GM12878 (cell line): ENCODE data around the gene SPOP. TPM values are rescaled to one million over a fixed set of nuclear protein-coding genes. Genes with fewer than 3 reads are reported as not detected.

Experiments used
- ATAC-seq: fragments of 200-7000 bp; cut with Tn5 transposase; 3 replicates; pipeline ENCODE4 v1.9.1; 2020; ENCODE audit warnings: mild to moderate bottlenecking, moderate library complexity
- BruUV-seq: library from RNA; stranded (reverse); fragments of 400-500 nt; replicated peaks from 2 replicates; lab custom pipeline; 2021; lab: Mats Ljungman, UMichigan
- CTCF ChIA-PET: fragments of 300-600 bp; sonication (Branson Sonifier 250); formaldehyde crosslinking; extraction: SDS; loops from one replicate; lab custom pipeline; 2021; ENCODE audit warnings: inconsistent platforms; lab: Yijun Ruan, JAX
- POLR2A ChIA-PET: fragments of 350-600 bp; formaldehyde crosslinking; extraction: SDS; loops from one replicate; lab custom pipeline; 2021; ENCODE audit warnings: inconsistent platforms; lab: Charles Lee
- RAD21 ChIA-PET: fragments of 300-600 bp; sonication (Branson Sonifier 250); formaldehyde crosslinking; loops from one replicate; lab custom pipeline; 2023; ENCODE audit warnings: antibody characterized with exemption; ENCODE audit not compliant: unreplicated experiment; lab: Charles Lee
- SMC1A ChIA-PET: fragments of 300-600 bp; sonication (Branson Sonifier 250); formaldehyde crosslinking; loops from one replicate; lab custom pipeline; 2023; ENCODE audit not compliant: unreplicated experiment, uncharacterized antibody; lab: Charles Lee
- DNase-seq: peaks from one replicate; pipeline ENCODE4 v3.0.0-alpha.2; 2011; ENCODE audit warnings: low read depth, low spot score
- FAIRE-seq: peaks from 3 replicates; lab custom pipeline; 2011; peaks lifted over from hg19 to GRCh38; lab: Jason Lieb, UNC
- H2AFZ ChIP-seq: 2 replicates; pipeline ENCODE4 v1.6.0; 2011; ENCODE audit warnings: low read depth, low read length, control low read depth; ENCODE audit not compliant: control insufficient read depth
- H3K27ac ChIP-seq: 2 replicates; pipeline ENCODE4 v1.5.1; 2011; ENCODE audit warnings: control low read depth; ENCODE audit not compliant: control insufficient read depth, insufficient read depth
- H3K27me3 ChIP-seq, 2 experiments: replicated peaks in 1 of 2; 2 replicates each; pipeline versions ENCODE4 v1.6.0 to v1.6.1; 2011; ENCODE audit warnings: low read length in 1 of 2; ENCODE audit not compliant: control insufficient read depth in 2 of 2, insufficient read depth in 2 of 2
- H3K36me3 ChIP-seq, 2 experiments: 2 replicates each; pipeline ENCODE4 v1.5.1; 2011; ENCODE audit warnings: low read length in 1 of 2; ENCODE audit not compliant: control insufficient read depth in 2 of 2, insufficient read depth in 2 of 2
- H3K4me1 ChIP-seq: 2 replicates; pipeline ENCODE4 v1.6.1; 2011; ENCODE audit warnings: mild to moderate bottlenecking, low read length, moderate library complexity, mixed read lengths; ENCODE audit not compliant: control insufficient read depth, insufficient read depth
- H3K4me2 ChIP-seq: 2 replicates; pipeline ENCODE4 v1.6.0; 2011; ENCODE audit warnings: control low read depth; ENCODE audit not compliant: control insufficient read depth, insufficient read depth
- H3K4me3 ChIP-seq: fragments of 200-600 bp; sonication (generic); 2 replicates; pipeline ENCODE4 v1.5.1; 2016
- H3K79me2 ChIP-seq: 2 replicates; pipeline ENCODE4 v1.6.0; 2011; ENCODE audit warnings: low read length; ENCODE audit not compliant: control insufficient read depth, insufficient read depth
- H3K9ac ChIP-seq: 2 replicates; pipeline ENCODE4 v1.8.0; 2011; ENCODE audit warnings: low read length, control low read depth, mixed read lengths; ENCODE audit not compliant: control insufficient read depth, insufficient read depth
- H3K9me3 ChIP-seq: replicated peaks from 3 replicates; pipeline ENCODE4 v1.5.1; 2011; ENCODE audit warnings: mild to moderate bottlenecking, low read length; ENCODE audit not compliant: control insufficient read depth, insufficient read depth
- H4K20me1 ChIP-seq: 2 replicates; pipeline ENCODE4 v1.6.0; 2011; ENCODE audit not compliant: control insufficient read depth, insufficient read depth
- BHLHE40 ChIP-seq, 2 experiments: fragments of 450-650 bp in 1 of 2; IDR thresholded peaks; 2 replicates each; pipeline ENCODE4 v1.6.1; 2011 to 2017; ENCODE audit warnings: low read depth in 2 of 2, borderline replicate concordance in 1 of 2, improper control_type of control experiment in 1 of 2, low read length in 1 of 2, mild to moderate bottlenecking in 1 of 2
- ETV6 ChIP-seq, 2 experiments: fragments of 450-650 bp in 1 of 2; IDR thresholded peaks in 1 of 2; conservative IDR thresholded peaks in 1 of 2; 2 replicates each; pipeline ENCODE4 v1.6.1; 2014; ENCODE audit warnings: antibody characterized with exemption in 1 of 2, borderline replicate concordance in 1 of 2, low read depth in 1 of 2, mild to moderate bottlenecking in 1 of 2, moderate library complexity in 1 of 2
- HDAC6 ChIP-seq: fragments of 200-600 bp; sonication (generic); IDR thresholded peaks from one replicate; pipeline ENCODE4 v1.8.0; 2017; ENCODE audit warnings: antibody characterized with exemption; ENCODE audit not compliant: unreplicated experiment
- NFYB ChIP-seq: IDR thresholded peaks from 2 replicates; pipeline ENCODE4 v1.6.1; 2011; ENCODE audit warnings: low read depth, mild to moderate bottlenecking, low read length, improper control_type of control experiment, moderate library complexity; ENCODE audit not compliant: insufficient read depth
- WRNIP1 ChIP-seq: IDR thresholded peaks from 2 replicates; pipeline ENCODE4 v1.6.1; 2011; ENCODE audit warnings: low read depth, low read length, improper control_type of control experiment, borderline replicate concordance
- ZBED1 ChIP-seq: IDR thresholded peaks from 2 replicates; pipeline ENCODE4 v1.6.1; 2016; ENCODE audit warnings: borderline replicate concordance
- WGBS: methylation state at CpG from one replicate; pipeline ENCODE4 v1.1.6; 2016; ENCODE audit warnings: low lambda C conversion rate; ENCODE audit not compliant: insufficient replicate concordance, insufficient coverage; ENCODE audit errors: missing lambda C conversion rate; 5-methylcytosine and 5-hydroxymethylcytosine counted together
- in situ Hi-C: fragments of 300-500 bp; cut with MboI; formaldehyde crosslinking; loops from 9 replicates; pipeline ENCODE4 v1.14.3; 2018; ENCODE audit warnings: mixed read lengths
- intact Hi-C: fragments of 100-400 bp; cut with micrococcal nuclease; formaldehyde crosslinking; loops from one replicate; pipeline ENCODE4 v1.14.2; 2022; ENCODE audit not compliant: unreplicated experiment
- polyA plus RNA-seq, 11 experiments: library from polyadenylated mRNA; depleted of rRNA in 4 of 11; unstranded in 6 of 11; stranded (reverse) in 5 of 11; fragments of >200 nt; fragmentation: Nextera tagmentation in 4 of 11; fragmentation: Illumina TruSeq in 1 of 11; extraction: Ambion mirVana in 4 of 11; extraction: Trizol in 1 of 11; gene quantifications; 1 replicate in 1 of 11; 2 replicates in 10 of 11; pipeline versions ENCODE4 v1.2.1 to v1.2.3, GENCODE V29; 2011 to 2016; ENCODE audit warnings: inconsistent platforms in 2 of 11, missing spikeins in 2 of 11, low read depth in 1 of 11
- total RNA-seq, 4 experiments: library from RNA; depleted of rRNA in 3 of 4; stranded (reverse); fragments of >200 nt in 3 of 4; fragmentation: Illumina TruSeq in 1 of 4; extraction: Trizol in 1 of 4; gene quantifications; 2 replicates each; pipeline versions ENCODE4 v1.2.1 to v1.2.3, GENCODE V29; 2013 to 2021

Gene SPOP
- total and polyA plus RNA-seq, 10 of the 15 experiments (the other 5 are each of a cell fraction or from before 2014, with no cell fraction given): 35.1 to 80.4 (median 44.7) TPM

- no peak overlapping the region for H3K27ac ChIP-seq
- FAIRE-seq (no peak), ATAC-seq (no peak), DNase-seq (no peak)
- WGBS: 93% methylated on average over 7 of the region's 7 CpGs
- BruUV-seq: no TSS peak
- intact Hi-C loops (no loop called here), in situ Hi-C loops (no loop called here)
- no peaks in the 10 kb centered on the region for H3K79me2 ChIP-seq
- POLR2A ChIA-PET: interaction anchor here (0.6 kb wide), 1 partner anchor 200 kb away, joined by 6 read pairs; no protein-coding TSS in a partner anchor
- no peak overlapping the region for H3K4me3 ChIP-seq
- SMC1A ChIA-PET: interaction anchor here (1.6 kb wide), 1 partner anchor 11 kb away, joined by 4 read pairs; no protein-coding TSS in a partner anchor
- H3K4me1 ChIP-seq: no peaks in the 10 kb centered on the region
- no peak overlapping the region for H2AFZ ChIP-seq
- H3K36me3 ChIP-seq: peaks cover 10 to 19% of the 10 kb centered on the region in 2 experiments
- no peak for TF ChIP-seq BHLHE40 (IDR thresholded peaks at IDR 0.05; ENCODE audit: borderline replicate concordance in 1 of 2, low read depth in 2 of 2, low read length in 1 of 2)
- TF ChIP-seq ETV6 (conservative IDR thresholded peaks at IDR 0.05 in 1 of 2, IDR thresholded peaks at IDR 0.05 in 1 of 2; ENCODE audit: borderline replicate concordance in 1 of 2, low read depth in 1 of 2): no peak
- no peak for TF ChIP-seq NFYB
- TF ChIP-seq HDAC6: no peak
- no peak for TF ChIP-seq WRNIP1
- no peak for TF ChIP-seq ZBED1
- RAD21 ChIA-PET: no interaction called here
- no peak overlapping the region for H3K9ac ChIP-seq
- no peak overlapping the region for H3K4me2 ChIP-seq
- H3K9me3 ChIP-seq: no peaks in the 10 kb centered on the region
- no peaks in the 10 kb centered on the region for H3K27me3 ChIP-seq
- CTCF ChIA-PET: interaction anchor here (1.6 kb wide), 1 partner anchor 490 kb away, joined by 3 read pairs; no protein-coding TSS in a partner anchor
- H4K20me1 ChIP-seq: no peaks in the 10 kb centered on the region
Measured at GRCh38 chr17:49604314-49604869, 73.5 kb downstream of the SPOP start.
